ENCODE data around the gene KIAA1671.
"Not testable (repeated sequence)": the region's sequence is repeated elsewhere in the genome, so short reads cannot be mapped to it uniquely, and the experiment has no call there.

Gene KIAA1671

GRCh38 chr22:25201557-25202273 is 249.2 kb downstream of the KIAA1671 start:
- Histone ChIP-seq H3K79me2 (ENCODE audit: insufficient read depth, low read length) (no peaks in the 10 kb centered on the region), H3K4me2 (ENCODE audit: low read length) (no peak overlapping the region), H3K4me3 (ENCODE audit: low read depth, low read length, poor library complexity, severe bottlenecking) (no peak overlapping the region), H4K20me1 (ENCODE audit: insufficient read depth, low read length) (no peaks in the 10 kb centered on the region), H3K27ac (ENCODE audit: low read depth, low read length, poor library complexity, severe bottlenecking) (no peak overlapping the region), H3K9ac (ENCODE audit: low read length) (no peak overlapping the region), H3K4me1 (ENCODE audit: insufficient read depth, low read length, severe bottlenecking) (no peaks in the 10 kb centered on the region), H2AFZ (ENCODE audit: low read length) (no peak overlapping the region), H3K9me2 (ENCODE audit: low read depth, low read length) (no peaks in the 10 kb centered on the region), H3K9me3 (ENCODE audit: low read length) (no peaks in the 10 kb centered on the region), H3K27me3 (ENCODE audit: insufficient read depth, low read length) (no peaks in the 10 kb centered on the region), H3F3A (ENCODE audit: insufficient read depth, low read length) (no peaks in the 10 kb centered on the region), H3K36me3 (ENCODE audit: insufficient read depth, low read length) (no peaks in the 10 kb centered on the region)
- TF ChIP-seq EZH2 (IDR thresholded peaks at IDR 0.05; ENCODE audit: borderline replicate concordance, low read length), result no peak
- no peak for TF ChIP-seq CTCF (IDR thresholded peaks at IDR 0.05; ENCODE audit: low read length)

- Histone ChIP-seq H3K4me1 (ENCODE audit: insufficient read depth, low read length, severe bottlenecking) (no peaks in the 10 kb centered on the region), H3K36me3 (ENCODE audit: insufficient read depth, low read length) (no peaks in the 10 kb centered on the region), H3K4me3 (ENCODE audit: low read depth, low read length, poor library complexity, severe bottlenecking) (no peak overlapping the region), H3K4me2 (ENCODE audit: low read length) (no peak overlapping the region), H3K27me3 (ENCODE audit: insufficient read depth, low read length) (no peaks in the 10 kb centered on the region), H3K27ac (ENCODE audit: low read depth, low read length, poor library complexity, severe bottlenecking) (no peak overlapping the region), H3K9me3 (ENCODE audit: low read length) (no peaks in the 10 kb centered on the region), H2AFZ (ENCODE audit: low read length) (no peak overlapping the region), H3F3A (ENCODE audit: insufficient read depth, low read length) (no peaks in the 10 kb centered on the region), H3K79me2 (ENCODE audit: insufficient read depth, low read length) (no peaks in the 10 kb centered on the region), H3K9ac (ENCODE audit: low read length) (no peak overlapping the region), H3K9me2 (ENCODE audit: low read depth, low read length) (no peaks in the 10 kb centered on the region), H4K20me1 (ENCODE audit: insufficient read depth, low read length) (no peaks in the 10 kb centered on the region)
- TF ChIP-seq EZH2 (IDR thresholded peaks at IDR 0.05; ENCODE audit: borderline replicate concordance, low read length) (no peak), CTCF (IDR thresholded peaks at IDR 0.05; ENCODE audit: low read length) (peak; percentile 94)
Measured at GRCh38 chr22:25202290-25202921, 249.9 kb downstream of the KIAA1671 start.

GRCh38 chr22:25203082-25203481 is 250.6 kb downstream of the KIAA1671 start:
- H3K9ac ChIP-seq (ENCODE audit: low read length), result no peak overlapping the region
- H3K36me3 ChIP-seq (ENCODE audit: insufficient read depth, low read length), result no peaks in the 10 kb centered on the region
- no peaks in the 10 kb centered on the region for H3K9me3 ChIP-seq (ENCODE audit: low read length)
- no peaks in the 10 kb centered on the region for H3K27me3 ChIP-seq (ENCODE audit: insufficient read depth, low read length)
- H3K79me2 ChIP-seq (ENCODE audit: insufficient read depth, low read length), result no peaks in the 10 kb centered on the region
- H3K4me2 ChIP-seq (ENCODE audit: low read length), result no peak overlapping the region
- TF ChIP-seq EZH2 (IDR thresholded peaks at IDR 0.05; ENCODE audit: borderline replicate concordance, low read length) (no peak), CTCF (IDR thresholded peaks at IDR 0.05; ENCODE audit: low read length) (no peak)
- H2AFZ ChIP-seq (ENCODE audit: low read length), result no peak overlapping the region
- H3K4me1 ChIP-seq (ENCODE audit: insufficient read depth, low read length, severe bottlenecking), result no peaks in the 10 kb centered on the region
- no peaks in the 10 kb centered on the region for H4K20me1 ChIP-seq (ENCODE audit: insufficient read depth, low read length)
- H3K4me3 ChIP-seq (ENCODE audit: low read depth, low read length, poor library complexity, severe bottlenecking), result no peak overlapping the region
- no peak overlapping the region for H3K27ac ChIP-seq (ENCODE audit: low read depth, low read length, poor library complexity, severe bottlenecking)
- no peaks in the 10 kb centered on the region for H3K9me2 ChIP-seq (ENCODE audit: low read depth, low read length)
- H3F3A ChIP-seq (ENCODE audit: insufficient read depth, low read length), result no peaks in the 10 kb centered on the region

- not testable (repeated sequence) for H3K4me1 ChIP-seq (ENCODE audit: insufficient read depth, low read length, severe bottlenecking); H3F3A ChIP-seq (ENCODE audit: insufficient read depth, low read length); H3K4me3 ChIP-seq (ENCODE audit: low read depth, low read length, poor library complexity, severe bottlenecking); H3K9me3 ChIP-seq (ENCODE audit: low read length); H3K9ac ChIP-seq (ENCODE audit: low read length); H3K4me2 ChIP-seq (ENCODE audit: low read length); H4K20me1 ChIP-seq (ENCODE audit: insufficient read depth, low read length); H3K27me3 ChIP-seq (ENCODE audit: insufficient read depth, low read length); H3K36me3 ChIP-seq (ENCODE audit: insufficient read depth, low read length); H3K9me2 ChIP-seq (ENCODE audit: low read depth, low read length); H2AFZ ChIP-seq (ENCODE audit: low read length); H3K79me2 ChIP-seq (ENCODE audit: insufficient read depth, low read length); H3K27ac ChIP-seq (ENCODE audit: low read depth, low read length, poor library complexity, severe bottlenecking)
Measured at GRCh38 chr22:25204547-25204946, 252.0 kb downstream of the KIAA1671 start.
